Coronary artery (tissue), 2 donors: ENCODE data around the gene CASZ1.

Source experiments
- DNase-seq: peaks from one replicate; pipeline ENCODE4 v3.0.0-alpha.2; 2017; ENCODE audit warnings: low spot score
- H3K27ac ChIP-seq, 2 donors: fragments of 200-600 bp; sonication (generic); one replicate each; pipeline ENCODE4 v1.5.1; 2016 to 2019
- H3K4me3 ChIP-seq: fragments of 200-600 bp; sonication (generic); 2 replicates; pipeline ENCODE4 v1.5.1; 2016; ENCODE audit warnings: mild to moderate bottlenecking, moderate library complexity
- CTCF ChIP-seq: fragments of 200-600 bp; sonication (generic); IDR thresholded peaks from one replicate; pipeline ENCODE4 v1.5.1; 2019; ENCODE audit warnings: antibody characterized with exemption

The CASZ1 gene

DNA sequence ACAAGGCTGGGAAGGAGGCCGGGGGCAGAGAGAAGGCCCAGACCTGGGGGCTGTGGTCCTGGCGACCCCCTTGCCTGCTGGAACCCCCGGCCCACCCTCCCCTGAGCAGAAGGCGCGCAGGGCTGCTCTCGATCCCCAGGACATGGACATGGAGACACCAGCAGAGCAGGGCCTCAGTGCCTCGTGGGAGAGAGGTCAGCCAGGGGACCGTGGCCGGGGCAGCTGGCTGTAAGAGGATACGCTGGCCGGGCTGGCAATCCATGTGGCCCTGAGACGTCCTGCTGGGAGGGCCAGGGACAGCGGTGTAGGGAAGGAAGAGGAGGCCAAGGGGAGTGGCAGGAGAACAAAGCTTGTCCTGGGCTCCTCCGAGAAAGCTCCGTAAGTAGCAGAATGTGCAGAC, 132.2 kb downstream of the CASZ1 start:
- Histone ChIP-seq H3K4me3 (peak overlapping the region; percentile 58), H3K27ac (peak overlapping the region; percentile 76 to 85)
- no peak for TF ChIP-seq CTCF
- DNase-seq: no peak

GRCh38 chr1:10663678-10664035, 132.8 kb downstream of the CASZ1 start:
- H3K4me3 ChIP-seq: peak overlapping the region; percentile 58
- no peak for TF ChIP-seq CTCF
- DNase-seq: peak; percentile 81
- peak overlapping the region; percentile 76 to 85 for H3K27ac ChIP-seq

DNA sequence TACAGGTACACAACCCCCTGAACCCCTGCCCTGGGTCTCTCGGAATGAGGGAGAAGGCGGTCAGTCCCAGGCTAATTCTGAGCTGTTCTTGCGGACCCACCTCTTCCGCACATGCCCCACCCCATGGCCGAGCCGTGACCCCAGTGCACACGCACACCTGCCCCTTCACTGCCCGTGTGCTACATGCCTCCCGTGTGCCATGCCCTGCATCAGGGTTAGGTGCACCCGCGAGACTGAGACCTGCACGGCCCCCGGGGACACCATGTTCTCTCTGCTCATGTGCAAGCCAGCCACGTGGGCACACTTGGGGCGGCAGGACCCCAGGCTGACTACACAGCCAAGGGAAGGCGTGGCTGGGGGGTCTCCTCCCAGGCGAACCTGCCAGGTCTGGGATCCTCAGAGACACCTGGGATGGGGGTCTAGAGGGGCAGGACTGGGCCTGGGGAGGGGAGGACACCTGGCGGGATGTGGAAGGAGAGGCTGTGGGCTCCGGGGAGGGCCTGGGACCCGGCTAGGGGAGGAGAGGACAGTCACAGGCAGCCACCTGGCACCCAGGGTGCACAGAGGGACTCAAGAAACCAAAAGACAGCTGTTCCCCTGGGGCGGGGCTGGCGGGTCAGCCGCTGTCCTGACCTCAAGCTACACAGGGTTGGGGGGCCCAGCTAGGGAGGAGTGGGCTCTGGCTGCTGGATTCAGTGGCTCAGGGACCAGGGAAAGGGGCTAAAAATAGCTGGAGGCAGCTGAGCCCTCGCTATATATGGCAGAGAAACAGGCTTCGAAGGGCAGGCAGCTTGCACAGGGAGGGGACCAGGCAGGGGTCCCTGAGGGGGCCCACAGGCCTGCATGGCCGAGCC, 133.4 kb downstream of the CASZ1 start:
- no peak for DNase-seq
- peak overlapping the region; percentile 76 to 85 for H3K27ac ChIP-seq
- peak overlapping the region; percentile 58 for H3K4me3 ChIP-seq
- no peak for TF ChIP-seq CTCF

DNA sequence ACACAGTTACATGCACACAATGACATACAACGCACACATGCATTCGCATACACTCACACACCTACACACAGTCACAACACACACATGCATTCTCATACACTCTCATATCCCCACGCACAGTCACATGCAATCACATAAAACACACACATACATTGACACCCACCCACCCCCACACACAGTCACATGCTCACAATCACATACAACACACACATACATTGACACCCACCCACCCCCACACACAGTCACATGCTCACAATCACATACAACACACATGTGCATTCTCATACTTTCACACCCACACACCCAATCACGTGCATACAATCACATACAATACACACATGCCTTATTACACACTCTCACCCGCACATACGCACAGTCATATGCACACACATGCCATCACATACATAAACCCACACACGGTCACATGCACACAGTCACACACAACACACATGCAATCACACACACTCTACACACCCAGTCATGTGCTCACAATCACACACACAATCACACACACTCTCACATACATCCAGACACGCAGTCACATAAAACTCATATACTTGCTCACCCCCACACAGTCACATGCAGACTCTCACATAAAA, 134.3 kb downstream of the CASZ1 start:
- no peak for DNase-seq
- no peak for TF ChIP-seq CTCF

DNA sequence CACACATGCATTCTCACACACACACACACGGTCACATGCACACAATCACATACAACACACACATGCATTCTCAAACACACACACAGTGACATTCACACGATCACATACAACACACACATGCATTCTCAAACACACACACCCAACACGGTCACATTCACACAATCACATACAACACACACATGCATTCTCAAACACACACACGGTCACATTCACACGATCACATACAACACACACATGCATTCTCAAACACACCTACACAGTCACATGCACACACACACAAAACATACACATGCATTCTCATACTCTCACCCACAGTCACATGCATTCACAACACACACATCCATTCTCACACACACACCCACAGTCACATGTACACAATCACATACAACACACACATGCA, 135.0 kb downstream of the CASZ1 start:
- H3K4me3 ChIP-seq: no peak overlapping the region
- H3K27ac ChIP-seq: no peak overlapping the region
- TF ChIP-seq CTCF: no peak
- no peak for DNase-seq

More for the DNA sequence above, 134.3 kb downstream of the CASZ1 start:
- Histone ChIP-seq H3K27ac (no peak overlapping the region), H3K4me3 (no peak overlapping the region)

DNA sequence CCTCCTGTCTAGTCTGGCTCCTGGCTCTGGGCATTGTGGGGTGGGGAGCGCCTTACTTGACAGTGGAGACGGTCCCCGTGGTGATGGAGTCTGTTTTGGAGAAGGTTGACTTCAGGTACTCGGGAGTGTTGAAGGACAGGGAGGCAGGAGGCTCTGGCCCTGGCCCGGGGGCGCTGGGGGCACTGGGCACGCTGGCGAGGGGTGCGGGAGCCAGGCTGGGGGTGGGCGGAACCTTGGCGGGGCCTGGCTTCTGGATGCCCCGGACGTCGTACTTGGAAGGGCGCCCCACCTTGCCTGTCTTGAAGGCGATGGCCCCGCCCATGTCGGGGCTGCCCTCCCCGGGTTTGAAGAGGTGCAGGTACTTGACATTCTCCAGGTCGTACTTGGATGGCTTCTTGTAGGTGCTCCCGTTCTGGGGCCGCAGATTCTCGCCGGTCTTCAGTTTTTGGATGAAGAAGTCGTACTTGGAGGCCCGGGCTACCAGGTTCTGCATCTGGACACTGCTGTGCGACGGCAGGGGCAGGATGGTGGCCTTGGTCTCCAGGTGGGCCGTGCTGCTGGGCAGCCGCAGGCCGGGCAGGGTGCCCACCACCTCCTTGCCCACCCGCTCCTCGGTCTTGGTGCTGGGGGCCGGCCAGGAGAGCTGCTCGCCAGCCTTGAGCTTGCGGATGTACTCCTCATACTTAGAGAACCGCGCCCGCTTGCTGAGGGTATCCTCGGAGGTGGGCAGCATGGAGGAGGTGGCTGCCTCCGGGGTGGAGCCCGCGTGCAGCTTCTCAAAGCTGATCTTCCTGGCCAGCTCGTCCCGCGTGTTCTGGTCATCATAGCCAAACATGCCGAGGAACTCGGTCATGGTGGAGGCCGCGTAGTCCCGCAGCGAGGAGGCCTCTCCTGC, 136.6 kb downstream of the CASZ1 start:
- no peak overlapping the region for H3K27ac ChIP-seq
- no peak for DNase-seq
- TF ChIP-seq CTCF: no peak
- no peak overlapping the region for H3K4me3 ChIP-seq
